AG20443 (cell line): Measurements from ENCODE around the gene GUCY1A1.
A peak's percentile ranks its signal among the peaks of the same experiment; 100 is the strongest.

Experiments used
- DNase-seq: peaks from one replicate; pipeline ENCODE4 v3.0.0; 2012; ENCODE audit warnings: low spot score, mixed read lengths

GUCY1A1 gene

DNA sequence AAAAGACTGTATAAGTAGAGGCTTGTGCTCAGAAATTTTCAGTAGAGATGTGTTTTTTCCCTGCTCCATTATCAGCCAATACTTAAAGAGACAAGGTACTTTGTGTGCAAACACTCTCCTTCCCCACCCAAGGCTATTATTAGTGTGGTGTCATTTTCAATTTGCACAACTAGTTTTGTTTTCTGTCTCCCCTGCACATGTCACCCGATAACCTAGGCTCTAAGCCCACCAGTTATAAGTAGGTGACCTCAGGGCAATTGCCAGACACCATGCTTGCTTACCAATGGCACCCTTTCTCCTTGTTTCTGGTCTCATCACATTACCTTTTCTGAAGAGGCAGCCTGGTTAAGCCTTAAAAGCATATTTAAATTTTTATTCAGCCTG lies 8.0 kb upstream of the GUCY1A1 start:
- DNase-seq: no peak

DNA sequence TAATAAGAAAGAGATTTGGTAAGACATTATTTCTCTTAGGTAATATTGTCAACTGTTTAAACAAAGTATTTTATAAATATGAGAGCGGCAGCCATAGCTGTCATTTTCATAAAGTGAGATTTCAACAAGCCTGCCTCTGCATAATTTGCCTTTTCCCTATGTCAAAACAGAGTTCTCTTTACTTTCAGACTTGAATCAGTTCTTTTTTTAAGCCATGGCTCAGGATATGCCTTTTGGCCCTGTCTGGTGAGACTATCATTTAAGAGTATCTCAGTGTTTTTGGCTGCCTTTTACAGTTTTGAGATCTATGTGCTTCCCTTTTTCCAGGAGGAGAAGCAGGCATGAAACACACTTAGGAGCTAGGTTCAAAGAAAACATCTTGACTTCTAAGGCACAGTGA lies 7.5 kb upstream of the GUCY1A1 start:
- DNase-seq: no peak

DNA sequence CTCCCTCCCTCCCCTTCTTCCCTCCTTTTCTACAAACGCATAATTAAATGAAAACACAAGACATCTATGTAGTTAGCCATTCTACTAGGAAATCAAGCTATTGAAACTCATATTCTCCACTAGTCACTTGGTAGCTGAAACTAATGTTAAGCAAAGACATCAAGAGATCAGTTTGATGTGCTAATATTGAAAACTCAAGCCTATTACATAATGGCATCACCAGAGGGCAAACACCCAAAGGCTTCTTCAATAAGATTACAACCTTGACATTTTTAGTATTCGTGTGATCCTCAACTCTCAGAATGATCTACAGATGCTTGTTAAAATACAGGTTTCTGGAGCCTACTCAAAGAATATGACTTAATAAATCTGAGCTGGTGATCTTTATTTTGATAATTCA lies 6.2 kb upstream of the GUCY1A1 start:
- DNase-seq: no peak

DNA sequence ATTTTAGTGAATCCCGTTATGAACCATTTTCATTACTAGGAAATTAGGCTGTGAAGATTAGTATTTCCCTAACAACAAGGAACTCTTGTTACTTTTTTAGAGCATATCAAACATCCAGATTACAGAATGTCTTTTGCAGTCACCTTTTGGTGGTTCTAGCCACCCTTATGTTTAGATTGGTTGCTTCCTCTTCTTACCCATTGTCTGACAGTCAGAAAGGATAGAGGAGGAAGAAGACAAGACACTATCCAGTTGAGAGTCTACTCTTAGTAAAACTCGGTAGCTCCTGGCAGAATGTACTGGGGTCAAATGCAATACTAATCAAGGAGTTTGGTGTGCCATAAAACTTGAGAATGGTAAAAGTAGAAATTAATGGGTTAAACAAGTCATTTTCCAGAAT lies 1.6 kb upstream of the GUCY1A1 start:
- DNase-seq: no peak

DNA sequence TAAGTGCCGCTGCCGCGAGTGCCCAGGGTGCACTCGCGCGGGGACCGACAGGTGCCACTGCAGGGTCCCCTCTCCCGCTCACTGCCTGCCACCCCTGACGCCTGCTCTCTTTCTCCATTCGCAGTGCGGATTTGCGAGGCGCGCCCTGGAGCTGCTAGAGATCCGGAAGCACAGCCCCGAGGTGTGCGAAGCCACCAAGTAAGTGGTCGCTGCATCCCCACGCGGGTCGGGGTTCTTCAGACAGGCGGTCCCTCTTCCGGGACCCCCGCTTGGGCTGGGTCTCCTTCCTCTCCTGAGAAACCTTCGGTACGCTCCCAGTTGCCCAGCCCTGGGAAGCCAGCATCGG lies 547 bp downstream of the GUCY1A1 start:
- DNase-seq: peak; percentile 22

DNA sequence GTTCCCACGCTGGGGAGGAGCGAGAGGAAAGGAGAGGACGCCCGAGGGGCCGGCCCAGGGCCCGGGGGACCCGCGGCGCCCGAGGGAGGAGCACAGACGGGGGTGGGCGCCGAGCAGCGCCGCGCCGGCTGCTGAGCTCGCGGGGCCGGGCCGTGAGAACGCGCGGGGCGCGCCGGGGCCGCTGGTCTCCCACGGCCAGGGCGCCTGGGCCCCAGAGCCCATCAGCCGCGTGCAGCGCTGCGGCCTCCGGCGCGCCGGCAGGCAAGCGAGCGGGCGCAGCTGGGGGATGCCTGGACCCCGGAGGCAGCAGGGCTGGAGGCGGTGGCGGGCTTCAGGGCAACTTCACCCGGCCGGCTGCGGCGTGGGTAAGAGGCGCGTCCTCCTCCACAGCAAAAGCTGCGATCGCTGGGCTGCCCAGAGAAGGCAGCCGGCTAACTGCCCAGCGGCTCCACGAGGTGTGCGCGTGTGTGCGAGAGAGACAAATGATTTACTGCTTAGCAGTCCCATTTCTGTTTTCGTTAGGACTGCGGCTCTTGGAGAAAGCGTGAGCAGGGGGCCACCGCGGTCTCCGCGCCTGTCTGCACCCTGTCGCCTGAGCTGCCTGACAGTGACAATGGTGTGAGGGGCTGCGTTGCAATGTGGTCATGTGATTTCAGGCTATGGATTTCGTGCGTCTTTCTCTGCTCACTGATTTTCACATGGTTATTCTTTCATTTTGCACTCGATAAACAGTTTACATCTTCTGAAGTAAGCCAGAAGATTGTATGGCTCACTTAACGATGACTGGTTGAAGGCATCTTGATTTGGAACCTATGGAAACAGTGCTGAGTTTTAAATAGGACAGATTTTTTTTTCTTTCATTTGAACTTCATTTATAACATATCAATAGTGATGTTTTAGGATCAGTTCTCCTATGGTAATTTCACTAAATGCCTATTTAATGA lies 1.2 kb downstream of the GUCY1A1 start:
- DNase-seq: peak; percentile 61

DNA sequence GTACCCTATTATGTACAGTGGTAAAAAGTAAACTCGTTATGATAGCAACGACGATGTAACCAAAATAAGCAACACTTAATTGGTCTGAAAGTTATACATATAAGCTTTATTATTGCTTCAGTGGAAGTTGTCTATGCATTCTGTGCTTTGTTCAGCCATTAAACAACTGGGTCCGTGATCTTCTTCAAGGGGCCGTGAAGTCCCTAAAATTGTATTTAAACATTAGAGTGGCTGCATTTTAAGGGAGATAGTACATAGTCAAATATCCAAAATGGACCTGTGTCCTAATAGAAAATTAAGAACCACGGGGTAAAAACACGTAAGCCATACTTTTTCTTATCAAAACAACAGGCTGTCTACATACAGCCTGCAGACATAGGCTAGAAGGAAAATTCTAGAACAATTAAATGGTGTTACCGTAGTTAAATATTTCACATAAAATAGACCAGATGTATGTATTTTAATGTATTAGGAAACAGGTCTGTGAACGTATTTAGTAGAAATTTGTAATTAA lies 2.1 kb downstream of the GUCY1A1 start:
- DNase-seq: no peak

DNA sequence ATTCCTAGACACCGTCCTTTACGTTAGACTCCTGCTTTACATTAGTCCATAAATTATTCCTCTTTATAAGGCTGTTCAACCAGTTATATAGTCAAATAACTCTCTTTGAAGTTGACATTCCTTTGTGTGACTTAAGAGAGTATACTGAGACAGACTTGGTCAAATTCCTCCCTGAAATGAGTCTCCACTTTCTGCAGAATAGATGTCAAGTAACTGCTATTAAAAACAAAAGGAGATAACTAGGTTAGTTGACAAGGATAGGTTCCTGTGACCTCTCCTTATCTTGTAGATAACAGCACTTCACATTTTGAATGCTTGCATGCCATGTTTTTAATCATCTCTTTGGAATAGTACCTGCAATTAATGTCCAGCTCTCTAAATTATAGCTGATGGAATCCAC lies 5.7 kb downstream of the GUCY1A1 start:
- no peak for DNase-seq

DNA sequence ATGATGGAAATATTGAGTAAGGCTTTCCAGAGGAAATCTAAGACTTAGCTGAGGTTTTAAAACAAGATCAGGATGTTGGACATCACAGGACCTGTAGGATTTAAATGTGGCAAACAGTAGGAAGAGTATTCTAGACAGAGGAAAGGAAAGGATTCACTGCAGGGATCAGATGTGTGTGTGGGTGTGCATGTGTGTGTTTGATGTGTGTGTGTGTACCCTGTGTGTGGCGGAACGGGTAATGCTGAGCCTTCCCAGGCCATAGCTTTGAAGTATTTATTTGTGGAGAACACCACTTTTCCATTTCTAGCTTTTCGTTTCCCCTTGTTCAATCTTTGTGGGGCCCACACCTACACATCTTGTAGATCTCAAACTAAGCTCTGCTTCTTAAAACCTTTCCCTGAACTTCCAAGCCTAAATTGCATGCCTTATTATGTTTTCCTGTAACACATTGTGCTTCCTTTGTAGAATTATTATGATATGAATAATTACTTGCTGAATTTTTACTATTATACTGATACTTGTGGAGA lies 6.9 kb downstream of the GUCY1A1 start:
- no peak for DNase-seq

DNA sequence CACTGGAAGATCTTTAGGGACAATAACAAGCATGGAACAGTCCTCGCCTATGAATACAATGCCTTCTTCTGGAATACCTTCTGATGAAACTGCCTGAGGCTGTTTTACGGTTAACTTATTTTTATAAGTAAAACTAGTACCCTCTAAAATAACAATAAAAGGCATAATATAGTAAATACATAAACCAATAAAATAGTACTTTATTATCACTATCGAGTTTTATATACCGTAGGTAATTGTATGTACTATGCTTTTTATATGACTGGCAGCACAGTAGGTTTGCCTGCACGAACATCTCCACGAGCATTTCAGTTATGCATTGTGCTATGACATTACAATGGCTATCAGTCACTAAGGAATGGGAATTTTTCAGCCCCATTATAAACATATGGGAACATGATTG lies 8.0 kb downstream of the GUCY1A1 start:
- DNase-seq: no peak

DNA sequence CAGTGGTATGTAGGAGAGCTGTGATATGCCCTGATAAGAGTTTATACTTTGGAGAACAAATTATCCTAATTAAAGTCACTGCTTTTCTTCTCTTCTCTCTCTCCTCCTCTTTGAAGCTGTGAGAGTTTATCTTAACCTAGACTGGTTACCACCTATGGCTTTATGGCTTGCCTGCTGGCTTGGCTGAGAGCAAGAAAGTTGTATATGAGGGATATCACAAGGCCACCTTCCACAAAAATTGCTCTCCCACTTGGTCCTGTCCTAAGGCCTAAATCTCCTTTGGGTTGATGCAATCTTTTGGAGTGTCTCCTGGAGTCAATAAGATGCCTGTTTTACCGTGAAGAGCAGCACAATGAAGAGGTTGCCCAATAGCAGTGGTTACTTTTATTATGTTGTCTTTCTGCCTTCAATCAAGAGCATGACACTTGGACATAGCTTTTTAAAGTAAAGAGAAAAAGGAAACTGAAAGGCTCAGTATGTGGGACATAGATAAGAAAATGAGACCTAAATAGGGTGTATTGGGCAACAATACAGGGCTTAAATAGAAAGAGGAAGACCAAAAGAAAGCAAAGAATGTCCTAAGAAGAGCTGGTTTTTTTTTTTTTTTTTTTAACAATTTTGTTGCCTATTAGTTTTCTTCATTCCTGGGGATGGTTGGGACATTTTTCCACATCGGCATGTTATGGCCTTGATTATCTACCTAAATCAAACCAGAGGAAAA lies 9.2 kb downstream of the GUCY1A1 start:
- DNase-seq: no peak

DNA sequence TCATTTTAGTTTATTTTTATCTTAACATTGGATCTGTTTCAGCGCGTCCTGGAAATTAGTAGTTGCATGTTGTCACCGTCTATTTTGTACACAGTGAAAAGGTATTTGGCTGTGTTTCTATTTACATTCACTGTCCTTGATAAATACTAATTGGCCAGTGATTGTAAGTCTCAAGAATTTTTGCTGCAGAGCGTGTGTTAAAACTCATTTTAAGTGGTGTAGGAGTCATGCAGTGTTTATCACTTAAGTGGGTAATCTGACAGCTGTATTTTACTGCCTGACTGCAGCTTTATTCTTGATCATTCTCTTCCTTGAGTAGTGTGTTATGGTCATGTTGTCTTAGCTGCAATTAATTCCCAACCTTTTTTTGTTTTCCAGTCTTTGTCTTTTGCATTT lies 9.8 kb downstream of the GUCY1A1 start:
- DNase-seq: no peak

DNA sequence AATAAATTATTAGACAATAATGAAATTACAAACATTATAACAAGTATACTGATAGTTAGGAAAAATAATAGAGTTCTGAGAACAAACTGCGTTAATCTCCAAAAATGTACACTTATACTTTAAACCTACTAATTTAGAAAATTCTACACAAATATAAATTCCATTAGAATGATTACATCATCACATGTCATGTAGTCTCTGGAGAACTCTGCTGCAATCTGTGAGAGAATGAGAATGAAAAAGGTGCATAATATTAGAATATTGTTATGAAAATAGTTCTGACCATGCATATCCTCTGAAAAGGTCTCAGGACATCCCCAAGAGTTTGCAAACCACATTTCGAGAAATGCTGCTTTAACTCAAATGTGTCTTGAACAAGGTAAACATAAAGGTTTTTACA lies 11.4 kb downstream of the GUCY1A1 start:
- no peak for DNase-seq

DNA sequence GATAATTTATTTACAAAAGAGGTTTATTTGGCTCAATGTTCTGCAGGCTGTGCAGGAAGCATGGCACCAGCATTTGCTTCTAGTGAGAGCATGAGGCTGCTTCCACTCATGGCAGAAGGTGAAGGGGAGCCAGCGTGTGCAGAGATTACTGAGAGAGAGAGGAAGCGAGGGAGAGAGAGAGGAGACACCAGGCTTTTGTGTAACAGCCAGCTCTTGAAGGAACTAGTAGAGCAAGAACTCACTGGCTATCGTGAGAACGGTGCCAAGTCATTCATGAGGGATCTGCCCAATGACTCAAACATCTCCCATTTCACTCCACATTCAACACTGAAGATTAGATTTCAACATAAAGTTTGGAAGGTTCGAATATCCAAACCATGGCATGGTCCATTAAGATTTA lies 12.7 kb downstream of the GUCY1A1 start:
- DNase-seq: peak; percentile 14

DNA sequence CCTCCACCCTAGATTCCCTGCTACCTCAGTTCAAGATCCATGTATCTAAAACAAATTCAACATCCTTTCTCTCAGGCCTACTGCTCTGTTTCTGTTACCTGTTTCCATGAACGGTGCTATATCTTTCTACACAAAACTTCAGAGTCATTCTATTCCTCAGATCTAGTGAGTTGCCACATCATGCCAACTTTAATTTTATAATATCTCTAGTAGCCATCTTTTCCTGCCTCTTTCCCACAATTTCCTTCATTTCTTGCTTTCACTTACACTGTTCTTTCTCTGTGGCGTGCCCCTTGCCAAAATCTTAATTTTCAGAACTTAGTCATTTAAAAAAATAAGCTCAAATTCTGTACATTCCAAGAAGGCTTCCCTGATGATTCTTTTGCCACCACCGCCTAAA lies 15.2 kb downstream of the GUCY1A1 start:
- DNase-seq: peak; percentile 9

DNA sequence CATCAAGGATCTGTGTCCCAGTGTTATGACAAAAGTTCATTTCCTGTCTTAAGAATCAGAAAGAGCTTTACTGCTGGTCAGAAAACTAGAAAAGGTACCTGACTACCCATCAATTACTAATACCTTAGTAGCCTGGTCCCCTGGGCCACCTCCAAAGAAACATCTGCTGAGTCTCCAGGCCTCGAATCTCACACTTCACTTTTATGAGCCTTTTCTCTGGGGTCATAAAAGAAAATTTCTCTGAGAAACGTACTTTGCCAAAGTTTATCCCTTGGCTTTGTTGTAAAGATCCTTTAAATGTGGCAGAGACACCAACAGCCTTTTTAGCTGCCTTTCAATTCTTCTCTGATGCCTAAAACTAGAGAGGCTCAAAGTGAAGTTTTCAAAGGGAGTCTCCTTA lies 17.8 kb downstream of the GUCY1A1 start:
- DNase-seq: no peak

DNA sequence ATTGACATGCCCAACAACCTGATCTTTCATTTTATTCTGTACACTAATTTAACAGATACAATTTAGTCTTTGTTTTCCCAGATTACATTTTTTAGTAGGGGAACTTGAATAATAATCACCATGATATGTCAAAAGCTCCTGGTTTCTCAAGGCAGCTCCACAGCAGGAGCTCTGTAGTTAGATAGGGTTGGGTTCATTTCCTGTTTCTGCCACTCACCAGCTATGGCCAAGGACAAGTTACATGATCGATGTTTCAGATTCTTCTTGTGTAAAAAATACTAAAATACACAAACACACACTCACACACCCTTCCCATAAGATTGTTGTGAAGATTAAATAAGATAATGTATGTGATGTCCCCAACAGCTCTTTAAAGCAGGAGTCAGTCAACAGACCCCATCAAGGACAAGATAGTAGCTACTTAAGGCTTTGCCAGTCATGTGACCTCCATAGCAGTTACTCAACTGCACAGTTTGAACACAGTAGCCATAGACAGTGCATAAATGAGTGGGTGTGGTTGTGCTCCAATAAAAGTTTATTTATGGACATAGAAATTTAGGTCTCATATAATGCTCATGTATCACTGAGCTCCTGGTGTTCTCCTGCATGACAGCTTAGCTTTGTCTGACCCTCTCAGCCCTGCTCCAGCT lies 18.4 kb downstream of the GUCY1A1 start:
- no peak for DNase-seq

DNA sequence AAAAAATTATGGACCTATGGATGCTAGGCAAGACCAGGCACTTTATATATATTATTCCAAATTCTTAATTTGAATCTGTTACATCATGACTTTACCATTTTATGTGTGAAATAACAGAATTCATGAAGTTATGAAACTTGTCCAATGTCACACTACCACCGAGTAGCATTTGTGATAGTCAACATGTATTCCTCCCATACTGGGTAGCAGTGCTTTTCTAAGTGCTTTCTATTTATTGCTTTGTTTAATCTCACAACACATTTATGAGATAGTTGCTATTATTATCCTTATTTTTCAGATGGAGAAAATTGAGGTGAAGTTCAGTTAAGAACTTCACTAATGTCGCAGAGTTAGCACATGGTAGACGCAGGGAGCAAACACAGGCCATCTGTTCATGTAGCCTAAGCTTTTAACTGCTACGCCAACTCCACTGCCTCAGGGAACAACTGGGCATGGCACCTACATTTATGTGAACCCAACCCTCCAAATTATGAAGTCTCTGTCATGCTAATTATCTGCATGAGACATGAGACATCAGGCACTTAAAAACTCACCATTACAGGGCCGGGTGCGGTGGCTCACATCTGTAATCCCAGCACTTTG lies 20.8 kb downstream of the GUCY1A1 start:
- no peak for DNase-seq

DNA sequence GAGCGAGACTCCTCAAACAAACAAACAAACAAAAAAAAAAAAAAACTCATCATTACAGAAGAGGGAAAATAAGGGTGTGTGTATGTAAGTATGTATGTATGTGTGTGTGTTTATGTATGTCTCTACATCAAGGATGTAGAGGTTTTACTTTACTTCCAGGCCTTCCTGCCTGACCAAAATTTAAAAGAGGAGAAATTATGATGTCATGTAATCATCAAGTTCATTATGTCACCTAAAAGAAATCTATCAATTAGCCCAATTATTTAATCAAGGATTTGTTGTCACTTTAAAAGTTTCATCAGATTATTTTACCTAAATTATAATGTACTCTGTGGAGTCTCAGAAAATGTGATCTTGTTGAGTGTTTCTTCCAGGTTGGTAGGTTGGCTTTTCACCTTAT lies 21.6 kb downstream of the GUCY1A1 start:
- DNase-seq: no peak

DNA sequence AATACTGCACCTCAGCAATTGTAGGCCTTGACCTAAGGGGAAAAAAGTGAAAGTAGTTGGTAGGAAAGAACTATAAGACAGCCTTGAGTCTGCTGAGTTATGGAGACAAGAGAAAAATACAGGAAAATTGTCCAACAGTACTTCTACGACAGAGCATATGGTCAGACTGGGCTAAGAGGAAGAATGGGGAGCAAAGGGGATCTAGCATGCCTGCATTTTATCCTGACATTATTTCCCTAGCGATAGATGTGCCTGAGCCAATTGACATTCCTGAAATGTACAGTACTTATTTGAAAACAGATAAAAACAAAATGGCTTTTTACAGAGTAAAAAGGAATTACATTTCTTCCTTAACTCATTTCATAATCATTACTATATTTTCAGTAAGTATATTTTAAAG lies 22.2 kb downstream of the GUCY1A1 start:
- no peak for DNase-seq

DNA sequence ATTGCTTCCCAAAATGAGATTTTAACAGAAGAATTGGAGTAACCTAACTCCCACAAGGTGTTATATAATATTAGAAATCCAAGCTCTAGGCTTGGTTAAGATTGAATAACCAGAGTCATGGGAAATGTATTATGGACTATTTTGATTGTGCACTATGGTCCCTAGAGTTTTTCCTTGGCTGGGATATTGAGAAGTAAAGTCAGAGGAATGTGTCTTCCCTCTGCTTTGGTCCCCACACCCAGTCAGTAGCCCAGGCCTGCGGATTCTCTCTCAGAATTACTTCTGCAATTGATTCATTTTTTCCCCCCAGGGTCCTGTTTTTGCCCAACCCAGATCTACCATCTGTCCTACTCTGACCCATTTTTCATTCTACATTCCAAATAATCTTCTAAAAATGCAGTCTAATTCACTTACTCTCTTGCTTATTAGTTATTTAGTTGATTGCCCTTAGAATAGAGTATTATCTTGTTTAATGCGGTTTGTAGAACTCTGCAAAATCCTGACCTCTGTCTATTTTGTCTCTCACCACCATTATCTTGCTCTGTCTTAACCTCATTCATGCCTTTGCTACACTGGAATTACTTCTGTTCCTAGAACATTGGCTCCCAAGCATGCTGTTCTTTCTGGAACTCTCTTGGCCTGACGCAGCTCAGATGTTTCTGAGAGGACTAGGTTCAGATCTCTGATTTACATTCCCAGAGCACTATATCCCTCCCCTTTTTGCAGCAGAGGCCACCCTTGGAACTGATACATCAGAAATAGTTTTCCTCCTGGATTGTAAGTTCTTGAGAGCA lies 23.6 kb downstream of the GUCY1A1 start:
- DNase-seq: no peak
